HG03025 (cell line): ENCODE data around the gene DTNB.
"Not testable (repeated sequence)": the region's sequence is repeated elsewhere in the genome, so short reads cannot be mapped to it uniquely, and the experiment has no call there.

ENCODE experiments used
- ATAC-seq: cut with Tn5 transposase; IDR thresholded peaks from one replicate; pipeline ENCODE4 v1.9.1; 2021; ENCODE audit warnings: mild to moderate bottlenecking, moderate library complexity; ENCODE audit not compliant: unreplicated experiment, low FRiP score

Gene DTNB

GRCh38 chr2:25684577-25685473 lies 11.4 kb upstream of the DTNB start:
- ATAC-seq = no peak

GRCh38 chr2:25682082-25682481 lies 8.7 kb upstream of the DTNB start:
- ATAC-seq = no peak

GRCh38 chr2:25677877-25678276 lies 4.5 kb upstream of the DTNB start:
- no peak for ATAC-seq

GRCh38 chr2:25674077-25674362 lies 643 bp upstream of the DTNB start:
- no peak for ATAC-seq

DNA sequence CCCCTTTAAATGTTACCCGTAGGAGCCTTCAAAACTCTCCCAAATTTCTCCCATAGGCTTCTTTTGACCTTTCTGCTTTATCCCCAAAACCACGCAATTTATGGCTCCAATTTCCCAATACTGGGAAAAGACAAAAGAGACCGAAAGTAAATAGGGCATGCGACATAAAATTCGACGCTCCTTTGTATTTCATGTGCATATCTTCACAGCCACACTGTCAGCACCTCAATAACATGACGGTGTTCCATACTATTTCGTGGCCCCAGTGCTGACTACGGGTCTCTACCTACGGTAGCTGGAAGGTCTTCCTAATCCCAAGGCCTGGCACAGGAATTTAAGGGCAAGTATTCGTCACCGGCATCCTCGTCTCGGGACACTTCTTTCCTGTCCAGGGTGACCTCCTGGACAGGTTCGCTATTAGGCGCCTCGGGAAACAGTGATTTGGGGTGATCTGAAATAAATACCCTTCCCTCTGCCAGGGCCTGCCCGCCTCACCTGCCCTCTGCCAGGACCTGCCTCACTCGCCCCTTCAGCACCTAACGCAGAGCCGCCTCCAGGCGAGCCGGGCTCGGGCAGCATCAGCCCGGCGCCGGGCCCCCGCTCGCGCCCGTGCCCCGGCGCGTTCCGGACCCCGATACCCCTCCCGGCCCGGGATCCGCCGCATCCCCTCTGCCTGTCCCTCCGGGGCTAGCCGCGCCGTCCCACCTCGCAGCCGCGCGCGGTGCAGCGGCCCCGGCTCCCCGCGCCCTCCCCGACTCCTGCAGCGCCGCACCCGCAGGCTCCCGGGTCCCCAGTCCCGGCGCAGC lies 680 bp downstream of the DTNB start:
- peak; percentile 34 for ATAC-seq

- no peak for ATAC-seq
These were observed 1.8 kb downstream of the DTNB start for GRCh38 chr2:25671622-25672021.

DNA sequence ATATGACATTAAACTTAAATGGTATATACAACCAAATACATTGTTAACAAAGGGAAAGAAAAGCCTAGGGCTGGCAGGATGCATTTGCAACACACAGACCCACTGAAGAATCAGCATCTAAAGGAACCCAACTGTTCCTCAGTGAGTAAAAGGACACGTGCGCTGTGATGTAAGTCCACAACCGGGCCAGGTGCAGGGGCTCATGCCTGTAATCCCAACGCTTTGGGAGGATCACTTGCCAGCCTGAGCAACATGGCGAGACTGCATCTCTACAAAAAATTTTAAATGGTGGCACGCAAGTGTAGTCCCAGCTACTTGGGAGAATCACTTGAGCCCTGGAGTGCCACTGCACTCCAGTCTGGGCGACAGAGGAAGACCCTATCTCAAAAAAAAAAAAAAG lies 3.9 kb downstream of the DTNB start:
- no peak for ATAC-seq

DNA sequence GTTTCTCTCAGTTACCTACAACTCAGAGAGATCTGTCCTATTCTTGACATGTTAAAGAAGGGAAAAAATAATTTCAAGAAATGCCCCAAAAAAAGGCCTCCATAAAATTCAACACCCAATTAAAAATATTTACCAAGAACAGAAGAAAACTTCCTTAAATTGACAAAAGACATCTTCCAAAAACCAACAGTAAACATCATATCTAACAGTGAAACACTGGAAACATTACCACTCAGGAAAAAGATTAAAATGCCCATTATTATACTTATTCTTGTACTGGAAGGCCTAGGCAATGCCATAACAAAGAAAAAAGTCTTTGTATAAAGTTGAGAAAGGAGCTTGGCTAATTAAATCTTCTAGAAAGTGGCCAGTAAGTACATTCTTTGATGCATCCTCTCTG lies 7.2 kb downstream of the DTNB start:
- no peak for ATAC-seq

- ATAC-seq = not testable (repeated sequence)
These were observed 7.9 kb downstream of the DTNB start for GRCh38 chr2:25665429-25665828.

DNA sequence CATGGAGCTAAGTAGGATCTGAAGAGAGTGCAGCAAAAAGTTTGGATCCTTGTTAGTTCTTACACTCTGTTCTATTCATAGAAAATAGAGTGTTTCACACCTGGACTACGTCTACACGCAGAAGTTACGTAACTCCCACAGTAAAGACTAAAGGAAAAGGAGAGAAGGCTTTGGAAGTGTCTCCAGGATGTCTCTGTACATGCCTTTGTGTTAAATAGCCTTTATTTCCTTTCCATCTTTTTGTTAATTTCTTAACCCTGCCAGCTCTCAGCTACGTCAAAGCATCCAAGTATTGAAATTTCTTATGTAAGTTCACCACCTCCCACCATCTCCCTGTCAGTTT lies 8.4 kb downstream of the DTNB start:
- ATAC-seq = no peak

DNA sequence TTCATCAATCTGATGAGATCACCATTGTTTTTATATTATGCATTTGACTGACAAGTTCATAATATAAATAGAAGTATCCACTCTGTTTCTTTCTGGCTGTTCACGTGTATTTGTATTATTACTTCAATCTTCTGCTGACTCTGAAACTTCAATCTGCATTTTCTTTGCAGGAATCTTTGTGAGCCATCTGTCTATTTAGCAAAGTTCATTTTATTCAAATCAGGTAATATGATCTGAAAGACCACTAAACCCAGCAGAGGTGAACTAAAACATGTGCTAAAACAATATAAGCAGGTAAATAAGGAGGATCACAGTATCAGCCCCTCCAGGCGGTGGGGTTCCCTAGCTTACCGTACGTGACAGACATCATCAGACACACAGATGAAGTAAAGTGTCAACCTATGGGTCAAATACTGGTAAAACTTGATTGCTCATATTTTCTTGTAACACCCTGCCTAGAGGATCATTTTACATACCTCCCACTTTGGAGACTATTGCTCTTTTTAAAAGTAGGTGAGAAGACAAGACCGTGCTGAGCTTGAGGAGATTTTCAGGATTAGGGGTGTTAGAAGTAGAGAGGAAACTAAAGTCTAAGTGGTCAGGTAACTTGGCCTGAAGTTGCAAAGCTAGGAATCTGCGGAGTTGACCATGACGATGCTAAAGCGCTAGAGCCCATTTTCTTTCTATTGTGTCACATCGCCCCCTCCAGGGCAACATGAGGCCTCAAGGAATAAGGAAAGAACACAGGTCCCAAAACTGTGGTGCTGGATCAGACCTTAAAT lies 9.0 kb downstream of the DTNB start:
- ATAC-seq = no peak

GRCh38 chr2:25655316-25655715 lies 18.1 kb downstream of the DTNB start:
- ATAC-seq = no peak

GRCh38 chr2:25654801-25655200 lies 18.6 kb downstream of the DTNB start:
- ATAC-seq = no peak

DNA sequence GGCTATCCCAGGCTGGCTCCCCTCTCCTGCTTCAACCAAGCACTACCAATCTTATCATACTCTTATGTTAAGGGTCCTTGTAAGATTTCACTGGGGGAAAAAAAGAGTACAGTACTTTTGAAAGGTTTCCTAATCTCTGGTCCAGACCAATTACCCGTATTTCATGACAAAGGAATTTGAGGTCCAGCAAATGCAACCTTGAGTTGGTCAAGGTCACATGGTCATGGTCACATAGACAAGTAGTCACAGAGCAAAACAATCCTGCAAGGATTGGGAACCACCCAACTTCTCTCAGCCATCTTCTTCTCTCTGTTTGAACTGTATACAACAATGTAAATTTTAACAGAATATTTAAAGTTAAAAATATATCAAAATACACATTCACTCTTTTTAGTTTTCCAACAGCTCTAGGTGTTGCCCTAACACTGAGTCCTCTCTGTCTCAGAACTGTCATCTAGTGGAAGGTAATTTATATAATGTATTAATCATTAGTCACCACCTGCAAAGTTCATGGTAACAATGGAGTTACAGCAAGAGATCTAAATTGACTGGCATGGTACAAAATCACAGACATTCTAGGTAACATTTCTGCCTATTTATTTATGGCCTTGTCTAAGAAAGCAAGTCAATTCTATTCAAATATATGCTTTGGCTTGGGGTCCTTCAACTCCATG lies 21.5 kb downstream of the DTNB start:
- ATAC-seq = no peak

GRCh38 chr2:25651066-25651465 lies 22.3 kb downstream of the DTNB start:
- no peak for ATAC-seq

GRCh38 chr2:25650256-25650655 lies 23.1 kb downstream of the DTNB start:
- no peak for ATAC-seq

DNA sequence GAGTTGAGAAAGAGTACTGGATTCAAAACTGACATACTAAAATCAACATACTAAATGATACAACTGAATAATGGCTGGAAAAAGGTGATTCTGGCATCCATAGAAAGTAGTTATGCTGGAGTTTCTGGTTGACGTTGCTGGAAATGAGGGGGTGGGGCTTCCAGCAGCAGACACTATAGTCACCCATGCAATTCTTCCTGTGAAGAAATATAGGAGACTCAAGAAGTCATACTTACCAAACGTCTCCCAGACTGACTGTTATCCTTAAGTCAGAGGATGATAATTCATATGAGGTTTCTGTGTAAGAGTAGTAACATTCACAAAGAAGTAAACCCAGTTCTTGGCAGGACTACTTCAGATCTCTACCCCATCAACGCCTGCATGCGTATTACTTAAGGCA lies 23.6 kb downstream of the DTNB start:
- no peak for ATAC-seq

DNA sequence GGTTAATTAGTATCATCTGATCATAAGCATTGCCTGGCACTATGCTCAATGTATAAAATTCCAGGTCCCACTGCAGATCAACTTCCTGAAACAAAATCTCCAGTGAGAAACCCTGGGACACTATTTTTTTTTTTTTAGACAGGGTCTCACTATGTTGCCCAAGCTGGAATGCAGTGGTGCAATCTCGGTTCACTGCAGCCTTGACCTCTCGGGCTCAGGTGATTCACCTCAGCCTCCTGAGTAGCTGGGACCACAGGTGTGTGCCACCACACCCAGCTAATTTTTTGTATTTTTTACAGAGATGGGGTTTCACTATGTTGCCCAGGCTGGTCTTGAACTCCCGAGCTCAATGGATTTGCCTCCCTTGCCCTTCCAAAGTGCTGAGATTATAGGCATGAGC lies 31.1 kb downstream of the DTNB start:
- ATAC-seq = no peak

DNA sequence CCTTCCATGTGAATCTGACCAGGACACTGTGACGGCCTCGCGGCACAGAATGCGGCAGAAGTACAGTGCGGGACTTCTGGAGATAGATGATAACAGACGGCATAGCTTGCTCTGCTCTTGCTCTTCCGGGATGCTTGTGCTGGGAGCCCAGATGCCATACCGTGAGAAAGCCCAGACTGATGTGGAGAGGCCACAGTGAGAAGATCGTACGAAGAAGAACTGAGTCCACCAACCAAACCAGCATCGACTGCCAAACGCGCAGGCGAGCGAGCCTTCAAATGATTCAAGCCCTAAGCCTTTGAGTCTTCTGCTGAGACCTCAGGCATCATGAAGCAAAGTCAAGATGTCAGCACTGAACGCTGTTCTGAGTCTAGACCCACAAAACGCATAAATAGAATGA lies 33.7 kb downstream of the DTNB start:
- no peak for ATAC-seq

- ATAC-seq = no peak
These were observed 34.2 kb downstream of the DTNB start for GRCh38 chr2:25639131-25639530.

- no peak for ATAC-seq
These were observed 37.6 kb downstream of the DTNB start for GRCh38 chr2:25635797-25636196.
